Hindlimb muscle (tissue), 1 donor: ENCODE results near the gene SLC29A1. TPM values are rescaled to one million over a fixed set of nuclear protein-coding genes. Genes with fewer than 3 reads are reported as not detected.

Source experiments
- DNase-seq: peaks from one replicate; pipeline ENCODE4 v3.0.0-alpha.2; 2013
- polyA plus RNA-seq: library from polyadenylated mRNA; unstranded; fragments of 120-200 nt; gene quantifications from one replicate; pipeline ENCODE4 v1.2.1, GENCODE V29; 2013; ENCODE audit not compliant: insufficient read length

The SLC29A1 gene
- polyA plus RNA-seq, 1 donor: 84.5 TPM

DNA sequence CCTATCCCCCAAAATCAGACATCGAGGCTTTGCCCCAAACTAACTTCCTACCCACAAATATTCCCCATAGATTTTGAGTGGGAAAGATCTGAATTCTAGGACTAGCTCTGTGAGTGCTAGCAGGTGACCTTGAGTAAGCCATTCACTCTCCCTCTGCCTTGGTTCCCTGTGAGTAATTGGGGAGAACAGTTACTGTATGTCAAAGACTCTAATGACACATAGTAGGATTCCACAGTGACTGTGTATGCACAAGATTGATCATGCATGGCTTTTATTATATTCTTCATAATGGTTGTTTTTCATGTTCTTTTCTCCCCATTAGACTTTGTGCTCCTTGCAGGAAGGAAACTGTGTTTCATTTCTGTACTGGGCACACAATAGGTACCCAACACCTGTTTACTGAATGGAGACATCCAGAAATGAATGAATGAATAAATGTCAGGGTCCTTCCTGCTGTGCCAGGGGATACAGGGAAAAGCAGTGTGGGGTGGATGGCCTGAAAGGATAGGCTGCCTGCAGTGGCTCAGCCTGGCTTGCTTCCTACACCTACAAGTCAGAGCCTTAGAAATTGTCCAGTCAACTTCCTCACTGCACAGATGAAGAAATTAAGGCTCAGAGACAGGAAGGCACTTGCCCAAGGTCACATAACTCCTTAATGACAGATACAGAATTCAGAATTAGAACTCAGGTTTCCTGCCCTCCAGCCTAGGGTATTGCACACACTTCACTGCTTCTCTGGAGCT lies 46.0 kb downstream of the SLC29A1 start:
- DNase-seq: no peak

- no peak for DNase-seq
Measured at GRCh38 chr6:44269921-44270525, 46.6 kb downstream of the SLC29A1 start, which contains the start of gene TMEM151B. Gene TMEM151B (plus strand): TSS chr6:44270450. CDS start chr6:44270743, 293 bp downstream.

GRCh38 chr6:44270526-44271405 lies 47.4 kb downstream of the SLC29A1 start:
- no peak for DNase-seq

GRCh38 chr6:44271406-44271723 lies 48.0 kb downstream of the SLC29A1 start:
- DNase-seq: no peak

DNA sequence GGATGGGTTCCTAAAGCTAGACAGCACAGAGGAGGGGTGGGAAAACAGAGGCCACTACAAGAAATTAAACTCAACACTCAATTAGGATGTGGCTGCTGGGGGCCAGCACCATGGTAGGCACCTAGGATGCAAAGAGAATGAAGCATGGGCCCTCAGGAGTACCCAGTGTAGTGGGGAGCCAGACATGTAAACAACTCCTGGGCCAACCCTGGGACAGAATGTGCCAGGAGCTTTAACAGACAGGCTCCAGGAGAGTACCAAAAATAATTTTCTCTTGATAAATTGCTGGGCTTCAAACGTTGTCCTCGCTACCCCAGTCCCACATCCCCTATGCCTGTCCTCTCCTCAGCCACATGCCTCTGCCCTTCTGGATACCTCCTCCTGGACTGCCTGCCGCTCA lies 48.5 kb downstream of the SLC29A1 start:
- DNase-seq: no peak

DNA sequence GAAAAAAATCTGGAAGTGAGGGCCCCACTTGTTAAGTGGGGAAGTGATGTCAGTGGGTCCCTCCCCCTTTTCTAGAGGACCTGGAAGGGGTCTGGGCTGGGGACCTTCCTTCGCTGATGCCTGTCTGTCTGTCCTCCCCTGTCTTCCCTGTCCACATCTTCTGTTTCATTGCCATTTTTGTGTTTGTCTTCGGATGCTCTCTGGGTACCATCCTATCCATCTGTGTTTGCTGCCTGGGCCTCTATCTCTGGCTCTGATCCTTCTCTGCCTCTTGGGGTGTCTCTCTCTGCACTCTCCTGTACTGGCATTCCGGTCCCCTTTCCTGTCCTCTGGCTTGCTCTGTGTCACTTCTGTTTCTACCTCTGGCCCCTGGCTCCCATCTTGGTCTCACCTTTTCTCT lies 49.1 kb downstream of the SLC29A1 start:
- DNase-seq: no peak

GRCh38 chr6:44272999-44273566 lies 49.7 kb downstream of the SLC29A1 start:
- no peak for DNase-seq

GRCh38 chr6:44273617-44274016 lies 50.2 kb downstream of the SLC29A1 start:
- DNase-seq: no peak

DNA sequence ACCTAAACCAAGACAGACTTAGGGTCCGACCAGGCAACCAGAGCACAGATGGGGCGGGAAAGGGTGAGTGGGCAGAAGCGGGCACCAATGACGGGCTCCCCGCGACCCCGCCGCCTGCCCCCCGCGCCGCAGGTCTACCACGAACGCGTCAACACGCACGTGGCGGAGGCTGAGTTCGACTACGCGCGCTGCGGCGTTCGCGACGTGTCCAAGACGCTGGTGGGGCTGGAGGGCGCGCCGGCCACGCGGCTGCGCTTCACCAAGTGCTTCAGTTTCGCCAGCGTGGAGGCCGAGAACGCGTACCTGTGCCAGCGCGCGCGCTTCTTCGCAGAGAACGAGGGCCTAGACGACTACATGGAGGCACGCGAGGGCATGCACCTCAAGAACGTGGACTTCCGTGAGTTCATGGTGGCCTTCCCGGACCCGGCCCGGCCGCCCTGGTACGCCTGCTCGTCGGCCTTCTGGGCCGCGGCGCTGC lies 51.9 kb downstream of the SLC29A1 start:
- DNase-seq: no peak

DNA sequence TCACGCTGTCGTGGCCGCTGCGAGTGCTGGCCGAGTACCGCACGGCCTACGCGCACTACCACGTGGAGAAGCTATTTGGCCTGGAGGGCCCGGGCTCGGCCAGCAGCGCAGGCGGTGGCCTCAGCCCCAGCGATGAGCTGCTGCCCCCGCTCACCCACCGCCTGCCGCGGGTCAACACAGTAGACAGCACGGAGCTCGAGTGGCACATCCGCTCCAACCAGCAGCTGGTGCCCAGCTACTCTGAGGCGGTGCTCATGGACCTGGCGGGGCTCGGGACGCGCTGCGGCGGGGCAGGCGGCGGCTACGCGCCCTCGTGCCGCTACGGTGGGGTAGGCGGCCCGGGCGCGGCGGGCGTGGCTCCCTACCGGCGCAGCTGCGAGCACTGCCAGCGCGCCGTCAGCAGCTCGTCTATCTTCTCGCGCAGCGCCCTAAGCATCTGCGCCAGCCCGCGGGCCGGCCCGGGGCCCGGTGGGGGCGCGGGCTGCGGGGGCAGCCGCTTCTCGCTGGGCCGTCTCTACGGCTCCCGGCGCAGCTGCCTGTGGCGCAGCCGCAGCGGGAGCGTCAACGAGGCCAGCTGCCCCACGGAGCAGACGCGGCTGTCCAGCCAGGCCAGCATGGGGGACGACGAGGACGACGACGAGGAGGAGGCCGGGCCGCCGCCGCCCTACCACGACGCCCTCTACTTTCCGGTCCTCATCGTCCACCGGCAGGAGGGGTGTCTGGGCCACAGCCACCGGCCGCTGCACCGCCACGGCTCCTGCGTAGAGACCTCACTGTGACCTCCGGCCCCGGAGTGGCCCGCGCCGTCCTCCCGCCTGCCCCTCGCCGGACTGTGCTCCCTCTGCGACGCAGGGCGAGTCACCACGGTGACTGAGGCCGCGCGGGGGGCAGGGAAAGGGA lies 52.6 kb downstream of the SLC29A1 start:
- no peak for DNase-seq

- DNase-seq: no peak
Measured at GRCh38 chr6:44276667-44277640, 53.6 kb downstream of the SLC29A1 start.

DNA sequence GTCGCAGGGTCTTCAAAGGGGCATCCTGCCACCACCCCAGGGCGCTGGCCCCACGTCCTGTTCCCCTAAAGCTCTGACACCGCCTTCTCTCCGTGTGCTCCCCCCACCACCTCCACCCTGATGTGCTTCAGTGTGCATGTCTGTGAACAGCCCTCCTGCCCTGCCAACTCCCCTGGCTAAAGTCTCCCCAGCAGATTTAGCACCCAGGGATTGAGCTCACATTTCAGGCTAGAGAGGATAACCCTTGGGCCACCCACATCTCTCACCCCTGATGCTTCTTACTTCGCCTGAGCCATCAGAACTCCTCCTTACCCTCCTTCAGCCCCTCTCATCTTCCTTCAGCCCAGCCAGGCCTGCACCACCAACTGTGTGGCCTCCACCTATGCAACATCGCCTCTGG lies 54.4 kb downstream of the SLC29A1 start:
- no peak for DNase-seq

- no peak for DNase-seq
Measured at GRCh38 chr6:44278315-44278714, 54.9 kb downstream of the SLC29A1 start.

DNA sequence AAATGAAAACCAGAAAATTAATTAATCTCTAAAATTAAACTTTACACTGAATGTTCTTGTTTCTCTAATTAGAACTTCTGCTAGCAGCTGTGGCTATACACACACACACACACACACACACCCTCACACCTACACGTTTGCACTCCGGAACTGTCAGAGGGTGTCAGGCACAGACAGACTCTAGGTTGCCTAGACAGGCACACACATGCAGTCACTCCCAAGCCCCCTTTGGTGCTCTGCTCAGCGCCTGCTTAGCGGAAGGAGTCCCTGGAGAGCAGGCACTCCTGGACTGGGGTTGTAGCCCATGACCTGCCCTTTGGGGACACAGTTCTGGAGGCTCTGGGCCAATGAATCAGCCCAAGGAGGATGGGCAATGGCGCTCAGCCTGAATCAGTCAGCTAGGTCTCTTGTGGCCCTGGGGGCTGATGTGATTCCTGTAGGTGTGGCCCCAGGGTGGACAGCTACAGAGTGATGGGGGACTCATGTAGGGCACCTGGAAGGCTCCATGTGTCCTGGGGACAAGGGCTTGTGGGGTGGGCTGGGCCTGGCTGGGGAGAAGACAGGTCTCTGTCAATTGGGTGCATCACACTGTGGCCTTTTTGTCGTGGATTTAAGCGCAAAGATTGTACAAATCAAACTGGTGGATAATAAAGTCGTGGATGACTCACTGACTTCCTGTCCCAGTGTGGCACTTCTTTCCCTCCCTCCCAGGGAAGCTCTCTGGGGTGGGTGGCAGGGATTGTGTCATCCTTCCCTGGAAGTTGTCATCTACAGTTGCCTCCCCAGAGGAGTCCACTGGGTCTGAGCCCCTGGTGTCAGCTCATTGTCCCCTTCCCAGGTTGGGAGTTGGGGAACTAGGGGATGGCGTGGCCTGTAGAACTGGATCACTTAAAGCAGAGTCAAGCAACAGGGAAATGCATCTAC lies 55.6 kb downstream of the SLC29A1 start:
- no peak for DNase-seq

Other genes starting within 250 kb of the SLC29A1 start
- 37.7 TPM for gene MRPL14, start 96.1 kb upstream of the SLC29A1 start, polyA plus RNA-seq
- gene TMEM63B, start 96.0 kb upstream of the SLC29A1 start, polyA plus RNA-seq: 18.8 TPM
- 0.61 TPM for gene CAPN11, start 64.8 kb upstream of the SLC29A1 start, polyA plus RNA-seq
- gene MYMX, start 6.7 kb upstream of the SLC29A1 start, polyA plus RNA-seq: 20.5 TPM
- gene HSP90AB1, start 23.5 kb downstream of the SLC29A1 start, polyA plus RNA-seq: 976 TPM
- gene SLC35B2, start 33.9 kb downstream of the SLC29A1 start, polyA plus RNA-seq: 29.5 TPM
- 5.4 TPM for gene NFKBIE, start 42.0 kb downstream of the SLC29A1 start, polyA plus RNA-seq
- 0.37 TPM for gene TMEM151B, start 46.9 kb downstream of the SLC29A1 start, polyA plus RNA-seq
- gene AARS2, start 89.8 kb downstream of the SLC29A1 start, polyA plus RNA-seq: 9.9 TPM
- gene SPATS1, start 119.1 kb downstream of the SLC29A1 start, polyA plus RNA-seq: not detected
- 24.1 TPM for gene CDC5L, start 164.1 kb downstream of the SLC29A1 start, polyA plus RNA-seq